T-helper 2 cell treated with Interferon-gamma antibody and Interleukin-4, amounts not matched to agents 5 μg/mL and 100 μg/mL, for 36 hours (primary cell): Measurements from ENCODE around the gene TMEM255B.
A peak's percentile ranks its signal among the peaks of the same experiment; 100 is the strongest.
"Not testable (repeated sequence)": the region's sequence is repeated elsewhere in the genome, so short reads cannot be mapped to it uniquely, and the experiment has no call there.

Experiments used
- DNase-seq: peaks from one replicate; pipeline ENCODE4 v3.0.0; 2021; ENCODE audit warnings: low spot score
- H3K27ac Mint-ChIP-seq: one replicate; pipeline ENCODE4 v1.8.0; 2021; ENCODE audit warnings: mild to moderate bottlenecking, mixed read lengths
- H3K27me3 Mint-ChIP-seq: one replicate; pipeline ENCODE4 v1.8.0; 2021; ENCODE audit warnings: low read depth, mixed read lengths
- H3K36me3 Mint-ChIP-seq: one replicate; pipeline ENCODE4 v1.8.0; 2021; ENCODE audit warnings: low read depth, mixed read lengths
- H3K4me1 Mint-ChIP-seq: one replicate; pipeline ENCODE4 v1.8.0; 2021; ENCODE audit warnings: low read depth, mixed read lengths
- H3K4me3 Mint-ChIP-seq: one replicate; pipeline ENCODE4 v1.8.0; 2022; ENCODE audit warnings: mild to moderate bottlenecking, moderate library complexity, mixed read lengths
- H3K9me3 Mint-ChIP-seq: one replicate; pipeline ENCODE4 v1.8.0; 2021; ENCODE audit warnings: mixed read lengths

TMEM255B gene

GRCh38 chr13:113741191-113741668, 17.8 kb upstream of the TMEM255B start:
- peaks cover 17% of the 10 kb centered on the region for H3K4me1 Mint-ChIP-seq

GRCh38 chr13:113742000-113742441, 17.0 kb upstream of the TMEM255B start:
- DNase-seq, result no peak
- no peaks in the 10 kb centered on the region for H3K9me3 Mint-ChIP-seq
- no peaks in the 10 kb centered on the region for H3K36me3 Mint-ChIP-seq
- H3K27ac Mint-ChIP-seq, result peak overlapping the region; percentile 26
- H3K27me3 Mint-ChIP-seq, result peaks cover 22% of the 10 kb centered on the region
- H3K4me3 Mint-ChIP-seq, result peak overlapping the region; percentile 68
- H3K4me1 Mint-ChIP-seq, result peaks cover 17% of the 10 kb centered on the region

More at GRCh38 chr13:113741191-113741668, 17.8 kb upstream of the TMEM255B start:
- no peaks in the 10 kb centered on the region for H3K9me3 Mint-ChIP-seq
- H3K27ac Mint-ChIP-seq, result no peak overlapping the region
- no peak for DNase-seq
- no peaks in the 10 kb centered on the region for H3K36me3 Mint-ChIP-seq
- peaks cover 24% of the 10 kb centered on the region for H3K27me3 Mint-ChIP-seq
- H3K4me3 Mint-ChIP-seq, result peak overlapping the region; percentile 68

DNA sequence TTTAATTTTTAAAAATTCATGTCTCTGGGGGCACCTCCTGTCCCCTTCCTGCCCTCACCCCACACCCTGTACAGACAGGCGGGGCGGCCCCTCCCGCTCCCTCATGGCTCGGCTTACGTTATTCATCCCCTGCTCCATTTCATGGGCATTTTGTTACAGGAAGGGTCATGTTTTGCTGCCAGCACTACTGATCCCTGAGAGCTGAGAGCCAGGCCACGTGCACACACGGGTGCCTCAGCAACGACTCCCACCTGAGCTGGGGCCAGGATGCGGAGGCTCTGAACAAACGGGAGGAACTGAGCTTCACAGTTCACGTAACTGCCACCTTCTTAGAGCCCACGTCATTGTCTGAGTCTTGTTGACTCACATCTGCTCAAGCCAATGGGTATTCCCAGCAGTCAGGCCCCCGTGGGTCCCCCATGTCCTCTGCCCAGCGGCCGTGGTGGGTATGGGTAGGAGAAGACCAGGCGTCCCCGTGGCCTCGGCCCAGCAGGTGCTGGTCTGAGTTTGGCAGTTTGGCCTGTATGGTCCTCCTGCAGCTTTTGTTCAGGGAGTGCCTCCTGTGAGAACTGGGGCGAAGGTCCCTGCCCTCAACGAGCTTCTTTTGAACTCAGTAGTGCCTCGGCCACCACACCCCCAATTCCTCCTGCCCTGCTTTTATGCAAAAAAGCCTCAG, 16.4 kb upstream of the TMEM255B start:
- Mint-ChIP-seq H3K36me3 (no peaks in the 10 kb centered on the region), H3K27me3 (peaks cover 22% of the 10 kb centered on the region), H3K9me3 (no peaks in the 10 kb centered on the region), H3K27ac (no peak overlapping the region), H3K4me3 (peak overlapping the region; percentile 68), H3K4me1 (peaks cover 17% of the 10 kb centered on the region)
- no peak for DNase-seq

GRCh38 chr13:113743366-113744195, 15.4 kb upstream of the TMEM255B start:
- Mint-ChIP-seq H3K4me3 (no peak overlapping the region), H3K36me3 (no peaks in the 10 kb centered on the region), H3K27me3 (peaks cover 22% of the 10 kb centered on the region), H3K27ac (no peak overlapping the region), H3K9me3 (no peaks in the 10 kb centered on the region), H3K4me1 (peaks cover 17% of the 10 kb centered on the region)
- no peak for DNase-seq

- Mint-ChIP-seq H3K27me3 (peaks cover 20% of the 10 kb centered on the region), H3K4me1 (peaks cover 17% of the 10 kb centered on the region), H3K36me3 (no peaks in the 10 kb centered on the region), H3K4me3 (no peak overlapping the region), H3K9me3 (no peaks in the 10 kb centered on the region), H3K27ac (no peak overlapping the region)
- DNase-seq, result no peak
Measured at GRCh38 chr13:113744197-113745000, 14.6 kb upstream of the TMEM255B start.

DNA sequence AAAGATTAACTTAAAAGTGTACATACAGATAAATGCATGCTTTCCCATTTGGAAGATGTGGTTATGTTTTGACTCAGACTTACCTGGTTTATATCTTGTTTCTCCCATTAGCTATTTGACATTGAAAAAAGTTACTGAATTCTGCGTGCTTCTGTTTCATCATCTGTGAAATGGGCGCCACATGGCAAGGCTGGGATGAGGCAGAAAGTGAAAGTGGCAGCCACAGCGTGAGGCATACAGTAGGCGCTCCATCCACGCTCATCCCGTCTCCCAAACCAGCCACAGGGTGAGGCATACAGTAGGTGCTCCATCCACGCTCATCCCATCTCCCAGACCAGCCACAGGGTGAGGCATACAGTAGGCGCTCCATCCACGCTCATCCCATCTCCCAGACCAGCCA, 14.0 kb upstream of the TMEM255B start:
- H3K4me1 Mint-ChIP-seq, result peaks cover 17% of the 10 kb centered on the region
- H3K27me3 Mint-ChIP-seq, result peaks cover 13% of the 10 kb centered on the region
- no peak overlapping the region for H3K27ac Mint-ChIP-seq
- H3K9me3 Mint-ChIP-seq, result no peaks in the 10 kb centered on the region
- DNase-seq, result no peak
- no peak overlapping the region for H3K4me3 Mint-ChIP-seq
- no peaks in the 10 kb centered on the region for H3K36me3 Mint-ChIP-seq

GRCh38 chr13:113745500-113746142, 13.4 kb upstream of the TMEM255B start:
- peaks cover 17% of the 10 kb centered on the region for H3K4me1 Mint-ChIP-seq
- H3K27me3 Mint-ChIP-seq, H3K9me3 Mint-ChIP-seq, H3K4me3 Mint-ChIP-seq, DNase-seq, H3K27ac Mint-ChIP-seq, H3K36me3 Mint-ChIP-seq: not testable (repeated sequence)

DNA sequence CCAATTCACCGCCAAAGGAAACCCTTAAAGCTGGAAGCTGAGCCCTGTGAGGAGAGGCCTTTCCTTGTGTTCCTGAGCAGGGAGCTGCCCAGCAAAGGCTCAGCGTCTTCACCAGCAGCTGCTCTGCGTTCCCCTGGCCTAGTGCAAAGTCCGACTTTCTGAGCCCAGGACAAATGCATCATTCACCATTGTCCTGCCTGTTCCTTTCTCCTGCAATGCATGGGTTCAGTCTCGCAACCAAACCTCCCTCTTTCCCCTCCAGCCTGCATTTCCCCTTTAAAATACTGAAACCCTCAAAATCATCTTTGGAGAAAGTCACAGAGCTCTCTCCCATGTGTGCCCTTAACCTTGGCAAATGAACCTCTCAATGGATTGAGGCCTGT, 12.9 kb upstream of the TMEM255B start:
- Mint-ChIP-seq H3K36me3 (no peaks in the 10 kb centered on the region), H3K4me1 (peaks cover 16% of the 10 kb centered on the region), H3K27me3 (peaks cover 7% of the 10 kb centered on the region), H3K4me3 (no peak overlapping the region), H3K9me3 (peaks cover 9% of the 10 kb centered on the region), H3K27ac (no peak overlapping the region)
- DNase-seq, result no peak

- Mint-ChIP-seq H3K27me3 (peaks cover 3% of the 10 kb centered on the region), H3K4me1 (peaks cover 10% of the 10 kb centered on the region), H3K36me3 (no peaks in the 10 kb centered on the region), H3K9me3 (peaks cover 12% of the 10 kb centered on the region), H3K27ac (no peak overlapping the region), H3K4me3 (no peak overlapping the region)
- no peak for DNase-seq
Measured at GRCh38 chr13:113746671-113747070, 12.4 kb upstream of the TMEM255B start.

- no peaks in the 10 kb centered on the region for H3K36me3 Mint-ChIP-seq
- no peak overlapping the region for H3K27ac Mint-ChIP-seq
- H3K9me3 Mint-ChIP-seq, result peaks cover 12% of the 10 kb centered on the region
- H3K4me1 Mint-ChIP-seq, result peaks cover 4% of the 10 kb centered on the region
- DNase-seq, result no peak
- H3K27me3 Mint-ChIP-seq, result peaks cover 3% of the 10 kb centered on the region
- H3K4me3 Mint-ChIP-seq, result no peak overlapping the region
Measured at GRCh38 chr13:113747291-113747833, 11.7 kb upstream of the TMEM255B start.

DNA sequence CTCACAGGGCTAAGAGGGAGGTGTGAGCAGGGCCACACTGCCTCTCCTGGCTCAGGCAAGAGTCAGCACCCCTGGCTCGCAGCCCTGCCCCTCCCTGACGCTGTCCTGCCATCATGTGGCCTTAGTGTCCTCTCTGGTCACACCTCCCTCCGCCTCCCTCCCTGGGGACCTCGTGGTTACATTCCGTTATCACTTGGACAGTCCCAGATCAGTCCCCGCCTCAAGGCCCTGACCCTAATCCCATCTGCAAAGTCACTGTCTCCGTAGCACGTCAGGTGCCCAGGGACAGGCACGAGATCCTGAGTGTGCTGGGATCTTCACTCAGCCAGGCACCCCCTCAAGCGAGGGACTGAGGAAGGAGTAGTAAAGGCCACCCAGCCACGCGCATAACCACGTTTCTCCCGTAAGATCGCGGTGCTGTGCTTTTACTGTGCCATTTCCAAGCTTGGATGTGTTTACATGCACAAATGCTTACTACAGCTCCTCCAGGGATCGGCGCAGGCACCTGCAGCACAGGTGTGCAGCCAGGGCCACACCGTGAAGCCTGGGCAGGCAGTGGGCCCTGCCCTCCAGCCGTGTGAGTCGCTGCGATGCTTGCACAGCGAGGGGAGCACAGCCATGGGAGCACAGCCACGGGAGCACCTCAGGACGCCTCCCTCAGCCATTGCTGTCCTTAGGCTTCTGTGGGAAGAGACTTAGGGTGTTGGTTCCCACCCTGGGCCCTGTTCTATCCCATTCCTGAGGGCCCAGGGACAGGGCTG, 10.7 kb upstream of the TMEM255B start:
- no peak overlapping the region for H3K4me3 Mint-ChIP-seq
- no peak overlapping the region for H3K27ac Mint-ChIP-seq
- peaks cover 2% of the 10 kb centered on the region for H3K4me1 Mint-ChIP-seq
- H3K9me3 Mint-ChIP-seq, result peaks cover 18% of the 10 kb centered on the region
- H3K36me3 Mint-ChIP-seq, result no peaks in the 10 kb centered on the region
- DNase-seq, result no peak
- peaks cover 3% of the 10 kb centered on the region for H3K27me3 Mint-ChIP-seq

- Mint-ChIP-seq H3K27me3 (peaks cover 3% of the 10 kb centered on the region), H3K4me1 (peaks cover 2% of the 10 kb centered on the region), H3K36me3 (no peaks in the 10 kb centered on the region), H3K27ac (no peak overlapping the region), H3K4me3 (no peak overlapping the region), H3K9me3 (peaks cover 18% of the 10 kb centered on the region)
- DNase-seq, result no peak
Measured at GRCh38 chr13:113748862-113749451, 10.1 kb upstream of the TMEM255B start.
